KMS-11 (cell line): Measurements from ENCODE around the gene S100A1.
A peak's percentile ranks its signal among the peaks of the same experiment; 100 is the strongest.
"Not testable (repeated sequence)": the region's sequence is repeated elsewhere in the genome, so short reads cannot be mapped to it uniquely, and the experiment has no call there.

Experiments
- H2AFZ ChIP-seq: fragments of 200-600 bp; sonication (generic); 2 replicates; pipeline ENCODE4 v1.6.1; 2016; ENCODE audit warnings: antibody characterized with exemption, mixed run types, low read depth
- H3K27ac ChIP-seq: fragments of 200-600 bp; sonication (generic); 2 replicates; pipeline ENCODE4 v1.6.1; 2016; ENCODE audit warnings: mild to moderate bottlenecking, mixed run types
- H3K27me3 ChIP-seq: fragments of 200-600 bp; sonication (generic); 2 replicates; pipeline ENCODE4 v1.6.1; 2017; ENCODE audit warnings: mild to moderate bottlenecking, low read depth, mixed run types, moderate library complexity; ENCODE audit not compliant: insufficient read depth
- H3K36me3 ChIP-seq: fragments of 200-600 bp; sonication (generic); 2 replicates; pipeline ENCODE4 v1.6.1; 2017; ENCODE audit warnings: mild to moderate bottlenecking, mixed run types; ENCODE audit not compliant: insufficient read depth
- H3K4me1 ChIP-seq: fragments of 200-600 bp; sonication (generic); 2 replicates; pipeline ENCODE4 v1.6.1; 2016; ENCODE audit warnings: mild to moderate bottlenecking, low read depth, mixed run types; ENCODE audit not compliant: poor library complexity, severe bottlenecking
- H3K4me2 ChIP-seq: fragments of 200-600 bp; sonication (generic); 2 replicates; pipeline ENCODE4 v1.7.0; 2016; ENCODE audit warnings: mild to moderate bottlenecking, mixed run types
- H3K4me3 ChIP-seq: fragments of 200-600 bp; sonication (generic); IDR thresholded peaks from 2 replicates; pipeline ENCODE4 v1.6.1; 2017; ENCODE audit warnings: low read depth, low read length, mixed read lengths; ENCODE audit not compliant: insufficient read depth
- H3K79me2 ChIP-seq: fragments of 200-600 bp; sonication (generic); 2 replicates; pipeline ENCODE4 v1.6.1; 2016; ENCODE audit warnings: low read depth, mixed run types; ENCODE audit not compliant: insufficient read depth
- H3K9ac ChIP-seq: fragments of 200-600 bp; sonication (generic); 2 replicates; pipeline ENCODE4 v1.6.1; 2016; ENCODE audit warnings: mild to moderate bottlenecking, mixed run types
- H4K20me1 ChIP-seq: fragments of 200-600 bp; sonication (generic); 2 replicates; pipeline ENCODE4 v1.6.1; 2016; ENCODE audit warnings: mild to moderate bottlenecking, mixed run types; ENCODE audit not compliant: insufficient read depth
- CTCF ChIP-seq: fragments of 200-600 bp; sonication (generic); conservative IDR thresholded peaks from 2 replicates; pipeline ENCODE4 v1.6.1; 2017; ENCODE audit warnings: low read depth, mild to moderate bottlenecking, antibody characterized with exemption, low read length, moderate library complexity, mixed read lengths

Gene S100A1

GRCh38 chr1:153627715-153628626, at the start of gene S100A1:
TSS of gene S100A1 (plus strand) at chr1:153628434. CDS start at chr1:153630522, 2,088 bp downstream.
- no peak within 1 kb of the TSS for H3K27ac ChIP-seq
- H3K4me1 ChIP-seq, result peaks cover under 1% of the 10 kb centered on the region
- H3K79me2 ChIP-seq, result no peaks in the 10 kb centered on the region
- H3K4me3 ChIP-seq, result no peak within 1 kb of the TSS
- H4K20me1 ChIP-seq, result no peaks in the 10 kb centered on the region
- no peaks in the 10 kb centered on the region for H3K36me3 ChIP-seq
- H2AFZ ChIP-seq, result no peak within 1 kb of the TSS
- peak; percentile 3; the same call in 1 of the 2 replicates for TF ChIP-seq CTCF
- no peak within 1 kb of the TSS for H3K4me2 ChIP-seq
- H3K9ac ChIP-seq, result no peak within 1 kb of the TSS
- H3K27me3 ChIP-seq, result no peaks in the 10 kb centered on the region

GRCh38 chr1:153578490-153578889, 49.7 kb upstream of the S100A1 start:
- Histone ChIP-seq H3K4me3 (no peak overlapping the region), H3K79me2 (no peaks in the 10 kb centered on the region), H2AFZ (no peak overlapping the region), H3K27me3 (peaks cover 10% of the 10 kb centered on the region; the same call in 1 of the 2 replicates), H3K9ac (no peak overlapping the region), H3K4me2 (no peak overlapping the region), H3K4me1 (no peaks in the 10 kb centered on the region), H3K36me3 (no peaks in the 10 kb centered on the region), H3K27ac (no peak overlapping the region), H4K20me1 (no peaks in the 10 kb centered on the region)
- no peak for TF ChIP-seq CTCF

GRCh38 chr1:153578936-153579335, 49.3 kb upstream of the S100A1 start:
- Histone ChIP-seq H4K20me1 (no peaks in the 10 kb centered on the region), H3K27me3 (peaks cover 10% of the 10 kb centered on the region; the same call in 1 of the 2 replicates), H3K4me3 (no peak overlapping the region), H3K4me2 (no peak overlapping the region), H3K36me3 (no peaks in the 10 kb centered on the region), H3K79me2 (no peaks in the 10 kb centered on the region), H3K27ac (no peak overlapping the region), H3K4me1 (no peaks in the 10 kb centered on the region), H2AFZ (no peak overlapping the region), H3K9ac (no peak overlapping the region)
- no peak for TF ChIP-seq CTCF

GRCh38 chr1:153582836-153583235, 45.4 kb upstream of the S100A1 start:
- not testable (repeated sequence) for H4K20me1 ChIP-seq, H3K36me3 ChIP-seq, H3K4me2 ChIP-seq, H3K79me2 ChIP-seq, H3K4me3 ChIP-seq, H3K4me1 ChIP-seq, H3K27me3 ChIP-seq, H3K9ac ChIP-seq, H2AFZ ChIP-seq, H3K27ac ChIP-seq

- not testable (repeated sequence) for H3K4me3 ChIP-seq, H3K4me2 ChIP-seq, H2AFZ ChIP-seq, H3K79me2 ChIP-seq, H3K36me3 ChIP-seq, H4K20me1 ChIP-seq, H3K27ac ChIP-seq, H3K27me3 ChIP-seq, H3K9ac ChIP-seq, H3K4me1 ChIP-seq
Observed at GRCh38 chr1:153583514-153583913, 44.7 kb upstream of the S100A1 start.
